ENCODE results near the gene LEAP2. TPM values are rescaled to one million over a fixed set of nuclear protein-coding genes. Genes with fewer than 3 reads are reported as not detected.

LEAP2 gene, protein sequence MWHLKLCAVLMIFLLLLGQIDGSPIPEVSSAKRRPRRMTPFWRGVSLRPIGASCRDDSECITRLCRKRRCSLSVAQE
- 0.73 to 1.6 TPM (median 1.1 TPM) in 5 replicates for total RNA-seq (2022; extraction: Qiagen RNA extraction)

DNA sequence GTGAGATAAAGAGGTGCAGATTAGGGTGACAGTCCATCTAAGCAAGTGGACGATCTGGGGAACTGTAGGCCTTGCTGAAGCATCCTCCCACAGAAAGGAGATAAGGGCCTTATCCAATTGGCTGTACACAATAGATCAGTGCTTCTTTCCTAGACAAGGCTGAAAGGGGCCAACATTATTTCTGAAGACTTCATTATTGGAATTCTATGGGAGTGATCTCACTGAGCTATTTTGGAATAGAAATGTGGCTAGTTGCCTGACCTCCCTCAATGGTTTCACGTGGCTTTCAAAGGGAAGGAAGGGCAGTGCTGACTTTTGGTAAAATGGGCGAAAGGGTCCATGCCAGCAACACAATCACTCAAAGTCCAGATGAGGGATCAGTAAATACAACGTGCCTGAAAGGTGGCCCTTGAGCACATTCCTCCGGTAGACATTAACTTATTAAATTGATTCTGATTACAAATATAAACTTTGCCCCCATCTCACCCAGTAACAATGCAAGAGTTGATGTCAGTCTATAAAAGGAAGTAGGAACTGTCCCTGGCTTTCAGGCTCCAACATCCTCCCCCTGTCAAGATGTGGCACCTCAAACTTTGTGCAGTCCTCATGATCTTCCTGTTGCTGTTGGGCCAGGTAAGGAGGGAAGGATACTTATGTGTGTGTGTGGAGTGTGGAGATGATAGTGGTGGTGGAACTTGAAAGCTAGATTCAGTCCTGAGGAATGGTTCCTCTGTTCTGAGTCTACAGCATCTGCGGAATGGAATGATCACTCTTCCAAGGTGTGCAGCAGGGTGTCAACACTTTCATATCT, at the start of gene LEAP2:
Gene LEAP2 (plus strand): TSS at position 550 of the 811 bp plus-strand sequence. CDS start 27 bp downstream, at position 577.

DNA sequence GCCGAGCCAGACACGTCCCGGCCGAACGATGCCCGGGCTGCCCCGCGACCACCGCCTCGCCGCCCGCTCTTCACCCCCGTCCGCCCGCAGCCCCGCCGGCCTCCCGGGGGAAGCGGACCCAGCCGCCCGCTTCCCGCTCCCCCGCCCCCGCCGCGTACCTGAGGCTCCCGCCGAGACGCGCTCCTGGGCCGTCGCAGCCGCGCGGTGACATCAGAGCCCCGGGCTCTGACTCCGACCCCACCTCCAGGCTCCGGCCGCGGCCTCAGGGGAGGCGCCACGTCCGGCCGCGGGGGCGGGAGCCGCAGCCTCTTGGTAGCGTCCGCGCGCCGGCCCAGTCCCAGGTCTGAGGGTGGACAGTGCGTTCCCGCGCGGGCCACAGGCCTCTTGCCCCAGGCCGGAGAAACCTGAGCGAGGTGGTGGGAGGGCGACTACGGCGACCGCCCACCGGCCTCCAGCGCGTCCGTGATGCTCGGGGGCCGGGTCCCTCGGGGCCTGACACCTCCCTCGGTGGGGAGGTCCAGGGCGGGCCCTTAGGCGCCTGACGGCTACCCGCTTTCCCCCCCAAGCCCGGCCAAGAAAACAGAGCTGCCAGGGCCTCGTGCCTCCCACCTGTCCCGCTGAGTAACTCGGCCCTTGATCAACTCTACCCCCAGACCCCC, 42.9 kb upstream of the LEAP2 start, which contains the start of gene SHROOM1:
Gene SHROOM1 (minus strand): TSS at position 212 of the 659 bp plus-strand sequence. CDS start 4,507 bp downstream, outside the sequence.

GRCh38 chr5:132866342-132867045, 7.0 kb upstream of the LEAP2 start, which contains the start of the genes GDF9 and UQCRQ:
Gene GDF9, minus strand, starts transcription at chr5:132866469. Its CDS starts 1,936 bp downstream, at chr5:132864533.
Gene UQCRQ, plus strand, starts transcription at chr5:132866642. Its CDS starts 240 bp downstream, at chr5:132866882.

Other genes with a start within 250 kb of the LEAP2 start
- 0.06 to 0.13 TPM in 2 of 5 replicates, not detected in the others for gene IL13, start 215.5 kb upstream of the LEAP2 start, total RNA-seq (2022; extraction: Qiagen RNA extraction)
- gene IL4, start 199.7 kb upstream of the LEAP2 start, total RNA-seq (2022; extraction: Qiagen RNA extraction): not detected in 5 replicates
- gene KIF3A, start 136.1 kb upstream of the LEAP2 start, total RNA-seq (2022; extraction: Qiagen RNA extraction): 5.2 to 11.6 TPM (median 8.7 TPM) in 5 replicates
- gene CCNI2, start 126.2 kb upstream of the LEAP2 start, total RNA-seq (2022; extraction: Qiagen RNA extraction): 0.07 to 0.42 TPM (median 0.12 TPM) in 4 of 5 replicates, not detected in the other
- gene SEPTIN8, start 96.4 kb upstream of the LEAP2 start, total RNA-seq (2022; extraction: Qiagen RNA extraction): 16.6 to 23.3 TPM (median 20.5 TPM) in 5 replicates
- 0.09 to 0.16 TPM (median 0.14 TPM) in 5 replicates for gene SOWAHA, start 60.4 kb upstream of the LEAP2 start, total RNA-seq (2022; extraction: Qiagen RNA extraction)
- gene SHROOM1, start 43.0 kb upstream of the LEAP2 start, total RNA-seq (2022; extraction: Qiagen RNA extraction): 8.6 to 10.5 TPM (median 10.3 TPM) in 5 replicates
- 0.18 to 0.31 TPM (median 0.21 TPM) in 5 replicates for gene GDF9, start 7.2 kb upstream of the LEAP2 start, total RNA-seq (2022; extraction: Qiagen RNA extraction)
- 366 to 585 TPM (median 499 TPM) in 5 replicates for gene UQCRQ, start 7.0 kb upstream of the LEAP2 start, total RNA-seq (2022; extraction: Qiagen RNA extraction)
- gene AFF4, start 90.0 kb downstream of the LEAP2 start, total RNA-seq (2022; extraction: Qiagen RNA extraction): 17.0 to 26.2 TPM (median 21.2 TPM) in 5 replicates
- 25.8 to 31.8 TPM (median 27.9 TPM) in 5 replicates for gene ZCCHC10, start 152.9 kb downstream of the LEAP2 start, total RNA-seq (2022; extraction: Qiagen RNA extraction)
- 170 to 182 TPM (median 171 TPM) in 5 replicates for gene HSPA4, start 178.3 kb downstream of the LEAP2 start, total RNA-seq (2022; extraction: Qiagen RNA extraction)

Measured in A549 treated with CORT108297 at 1 μM for 4 hours (cell line).